GM20431 (cell line): ENCODE data around the gene RPLP2.

ENCODE experiments used
- in situ Hi-C: fragments of 300-500 bp; cut with MseI, MboI; formaldehyde crosslinking; loops from one replicate; pipeline ENCODE4 v1.15.0; 2020; ENCODE audit warnings: low sequenced_read_pairs; ENCODE audit not compliant: unreplicated experiment

The RPLP2 gene

GRCh38 chr11:773425-773824 lies 36.3 kb upstream of the RPLP2 start:
- in situ Hi-C loops, result no loop called here

GRCh38 chr11:773830-774229 lies 35.9 kb upstream of the RPLP2 start:
- in situ Hi-C loops, result no loop called here

GRCh38 chr11:774873-775592 lies 34.7 kb upstream of the RPLP2 start:
- in situ Hi-C loops, result no loop called here

- in situ Hi-C loops, result no loop called here
Measured at GRCh38 chr11:776263-776560, 33.6 kb upstream of the RPLP2 start.

GRCh38 chr11:776561-777287 lies 33.0 kb upstream of the RPLP2 start:
- in situ Hi-C loops, result no loop called here

- in situ Hi-C loops, result no loop called here
Measured at GRCh38 chr11:777288-778255, 32.2 kb upstream of the RPLP2 start, which contains the start of gene GATD1. GATD1 (minus strand) TSS chr11:777487; CDS start chr11:777462, 25 bp downstream.

GRCh38 chr11:778976-779954 lies 30.5 kb upstream of the RPLP2 start:
- in situ Hi-C loops, result no loop called here

- in situ Hi-C loops, result no loop called here
Measured at GRCh38 chr11:779955-780532, 29.7 kb upstream of the RPLP2 start.

- in situ Hi-C loops, result no loop called here
Measured at GRCh38 chr11:782264-783174, 27.2 kb upstream of the RPLP2 start.

GRCh38 chr11:783581-784015 lies 26.2 kb upstream of the RPLP2 start:
- in situ Hi-C loops, result no loop called here

- in situ Hi-C loops, result no loop called here
Measured at GRCh38 chr11:786235-787083, 23.3 kb upstream of the RPLP2 start.

- in situ Hi-C loops, result no loop called here
Measured at GRCh38 chr11:787084-787675, 22.6 kb upstream of the RPLP2 start.

- in situ Hi-C loops, result no loop called here
Measured at GRCh38 chr11:788009-788640, 21.6 kb upstream of the RPLP2 start.

GRCh38 chr11:788953-789940 lies 20.5 kb upstream of the RPLP2 start:
- in situ Hi-C loops, result no loop called here

GRCh38 chr11:789943-790342 lies 19.8 kb upstream of the RPLP2 start, which contains the start of gene CEND1:
CEND1 (minus strand) TSS chr11:790090; CDS start chr11:788576, 1,514 bp downstream.
- in situ Hi-C loops, result no loop called here
